ENCODE measurements around the gene TBC1D19. TPM values are rescaled to one million over a fixed set of nuclear protein-coding genes. Genes with fewer than 3 reads are reported as not detected.

The TBC1D19 gene
- polyA plus RNA-seq, 6 donors from 2014 or later, result 2.1 to 13.7 (median 3.7) TPM

DNA sequence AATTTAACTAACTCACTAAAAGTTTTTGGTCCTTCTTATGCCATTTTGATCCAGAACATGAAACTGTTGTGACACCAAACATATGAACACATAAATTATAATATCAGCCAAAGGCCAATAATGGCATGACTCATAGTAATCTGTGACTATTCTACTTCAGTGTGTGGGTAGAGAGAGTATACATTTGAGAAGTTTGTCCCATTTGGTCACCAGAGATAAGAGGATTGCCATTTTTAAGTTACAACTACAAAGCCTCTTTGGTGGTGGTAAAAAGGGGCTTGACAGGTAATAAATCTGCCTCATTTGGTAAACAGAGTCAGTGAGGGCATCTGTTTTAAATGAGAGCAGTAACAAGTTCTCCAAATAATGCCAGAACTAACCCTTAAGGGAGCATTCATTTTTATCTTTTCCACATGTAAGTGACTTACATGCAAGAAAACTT is 117.9 kb downstream of the TBC1D19 start:
- no peak overlapping the region for H3K4me3 Mint-ChIP-seq
- H3K9me3 Mint-ChIP-seq, result peaks cover 0 to 13% (median 6%) of the 10 kb centered on the region in 7 donors
- H3K27ac Mint-ChIP-seq, result no peak overlapping the region
- H3K4me1 Mint-ChIP-seq, result peaks cover 0 to 4% (median 0%) of the 10 kb centered on the region in 3 donors
- DNase-seq (no peak), ATAC-seq (ENCODE audit: low read depth in 2 of 2) (no peak)
- H3K36me3 Mint-ChIP-seq, result peaks cover 0 to 5% of the 10 kb centered on the region in 2 donors
- H3K27me3 Mint-ChIP-seq, result no peaks in the 10 kb centered on the region

DNA sequence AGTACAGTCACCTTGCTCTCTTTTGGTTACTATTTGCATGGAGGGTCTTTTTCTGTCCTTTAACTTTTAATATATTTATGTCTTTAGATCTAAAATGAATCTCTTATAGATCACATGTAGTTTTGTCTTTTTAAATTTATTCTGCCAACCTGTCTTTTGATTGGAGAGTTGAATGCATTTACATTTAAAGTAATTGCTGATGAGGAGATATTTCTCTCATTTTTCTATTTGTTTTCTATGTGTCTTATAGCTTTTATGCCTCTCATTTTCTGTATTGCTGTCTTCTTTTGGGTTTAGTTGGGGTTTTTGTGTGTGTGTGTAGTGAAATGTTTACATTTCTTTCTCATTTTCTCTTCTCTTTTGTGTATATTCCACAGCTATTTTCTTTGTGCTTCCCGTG is 123.5 kb downstream of the TBC1D19 start:
- Mint-ChIP-seq H3K27me3 (no peaks in the 10 kb centered on the region), H3K9me3 (peaks cover 4 to 13% (median 6%) of the 10 kb centered on the region in 7 donors), H3K27ac (no peak overlapping the region), H3K36me3 (peaks cover 10 to 11% of the 10 kb centered on the region in 2 donors), H3K4me3 (no peak overlapping the region), H3K4me1 (peaks cover 0 to 4% (median 0%) of the 10 kb centered on the region in 3 donors)
- ATAC-seq (ENCODE audit: low read depth in 2 of 2) (no peak), DNase-seq (no peak)

DNA sequence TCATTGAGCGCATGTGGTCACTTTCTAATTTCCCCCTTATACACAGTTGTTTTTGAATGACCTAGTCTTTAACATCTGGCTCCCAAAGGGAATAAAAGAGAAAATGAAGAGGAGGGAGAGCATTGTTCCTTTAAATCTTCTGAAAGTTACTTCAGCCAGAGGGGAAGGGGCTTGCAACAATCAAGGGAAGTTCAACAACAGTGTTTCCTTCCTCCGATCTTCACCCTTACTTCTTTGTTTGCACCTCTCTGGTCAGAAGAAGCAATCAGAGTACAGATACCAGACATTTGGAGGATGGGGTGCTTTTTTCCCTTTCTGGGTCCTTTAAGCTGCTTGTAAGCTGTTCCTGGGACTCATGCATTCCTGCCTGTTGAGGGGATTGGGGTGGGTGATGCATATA is 125.4 kb downstream of the TBC1D19 start:
- ATAC-seq (ENCODE audit: low read depth in 2 of 2), result no peak
- no peak overlapping the region for H3K27ac Mint-ChIP-seq

DNA sequence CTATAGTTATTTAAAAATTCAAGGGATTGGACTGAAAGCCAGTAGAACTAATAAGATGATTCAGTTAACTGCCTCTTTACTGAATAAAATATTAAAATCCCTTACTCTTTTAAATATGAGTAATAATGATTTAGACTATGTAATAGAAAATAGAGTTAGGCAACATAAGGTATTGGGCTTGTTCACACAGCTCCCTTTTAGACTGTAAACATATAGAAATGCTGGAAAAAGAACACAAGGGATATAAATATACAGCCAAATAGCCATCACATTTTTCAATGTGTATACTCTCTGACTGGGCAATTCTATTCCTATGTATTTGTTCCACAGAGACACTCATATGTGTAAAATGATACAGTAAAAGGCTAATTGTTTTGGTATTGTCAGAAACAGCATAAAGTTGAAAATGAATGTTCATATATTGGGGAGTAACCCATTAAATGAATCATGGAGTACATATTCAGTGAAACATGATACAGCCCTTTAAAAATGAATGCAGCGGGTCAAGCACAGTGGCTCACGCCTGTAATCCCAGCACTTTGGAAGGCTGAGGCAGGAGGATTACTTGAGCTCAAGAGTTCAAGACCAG is 129.8 kb downstream of the TBC1D19 start:
- DNase-seq (no peak), ATAC-seq (ENCODE audit: low read depth in 2 of 2) (no peak)
- H3K27ac Mint-ChIP-seq, result no peak overlapping the region
- no peak overlapping the region for H3K4me3 Mint-ChIP-seq
- peaks cover 2 to 6% of the 10 kb centered on the region in 2 donors for H3K36me3 Mint-ChIP-seq
- no peaks in the 10 kb centered on the region for H3K27me3 Mint-ChIP-seq
- no peaks in the 10 kb centered on the region for H3K4me1 Mint-ChIP-seq
- H3K9me3 Mint-ChIP-seq, result peaks cover 0 to 7% (median under 1%) of the 10 kb centered on the region in 7 donors

More for the DNA sequence above, 125.4 kb downstream of the TBC1D19 start:
- Mint-ChIP-seq H3K36me3 (peaks cover 10 to 11% of the 10 kb centered on the region in 2 donors), H3K9me3 (peaks cover 4 to 13% (median 6%) of the 10 kb centered on the region in 7 donors), H3K4me3 (no peak overlapping the region), H3K27me3 (no peaks in the 10 kb centered on the region), H3K4me1 (peaks cover 0 to 4% (median 0%) of the 10 kb centered on the region in 3 donors)
- no peak for DNase-seq

DNA sequence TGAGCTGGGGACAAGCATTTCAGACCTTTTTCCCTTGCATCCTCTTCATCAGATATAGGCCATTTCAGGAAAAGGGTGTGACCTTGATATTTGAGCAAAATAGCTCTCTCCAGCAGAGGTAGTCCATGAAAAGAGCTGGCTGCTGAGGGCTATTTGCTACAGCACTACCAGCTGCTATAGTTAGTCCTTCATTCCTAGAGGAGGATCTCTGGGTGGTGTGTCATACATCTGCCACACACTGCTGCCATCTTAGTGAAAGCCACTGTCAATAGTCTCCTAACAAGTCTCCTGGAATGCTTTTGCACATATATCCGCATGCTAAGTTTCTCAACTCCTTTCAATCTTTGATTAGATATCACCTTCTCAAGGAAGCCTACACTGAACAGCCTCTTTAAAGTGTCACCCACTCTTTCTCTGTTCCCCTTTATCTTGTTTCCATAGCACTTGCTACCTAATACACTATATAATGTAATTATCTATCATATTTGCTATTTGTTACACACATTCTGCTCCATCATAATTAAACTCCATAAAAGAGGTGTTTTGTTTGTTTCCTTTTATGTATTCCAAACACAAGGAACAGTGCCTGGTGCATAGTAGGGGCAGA is 131.9 kb downstream of the TBC1D19 start:
- H3K4me1 Mint-ChIP-seq, result no peaks in the 10 kb centered on the region
- H3K27me3 Mint-ChIP-seq, result no peaks in the 10 kb centered on the region
- no peak overlapping the region for H3K27ac Mint-ChIP-seq
- H3K4me3 Mint-ChIP-seq, result no peak overlapping the region
- DNase-seq (no peak), ATAC-seq (ENCODE audit: low read depth in 2 of 2) (no peak)
- H3K9me3 Mint-ChIP-seq, result peaks cover 0 to under 1% (median 0%) of the 10 kb centered on the region in 7 donors
- no peaks in the 10 kb centered on the region for H3K36me3 Mint-ChIP-seq

DNA sequence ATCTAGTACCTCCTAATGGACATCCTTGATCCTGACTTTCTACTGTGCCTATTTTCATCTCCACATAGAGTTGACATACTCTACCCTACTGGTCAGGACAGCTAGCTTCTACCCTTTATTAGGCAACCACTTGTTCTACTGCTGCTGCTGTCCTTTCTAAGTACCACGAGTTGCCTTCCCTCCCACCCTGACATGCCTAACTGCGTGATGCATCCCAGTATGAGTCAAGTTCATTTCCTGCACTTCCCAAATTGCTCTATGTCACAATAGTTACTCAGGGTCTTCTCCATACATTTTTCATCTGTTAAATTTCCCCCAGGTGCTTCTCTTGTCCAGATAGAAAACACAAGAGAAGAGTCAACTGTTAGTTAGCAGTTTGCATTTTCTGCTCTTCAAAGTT is 133.4 kb downstream of the TBC1D19 start:
- DNase-seq, result no peak
- H3K4me1 Mint-ChIP-seq, result no peaks in the 10 kb centered on the region
- no peak overlapping the region for H3K4me3 Mint-ChIP-seq
- H3K36me3 Mint-ChIP-seq, result peaks cover 0 to 8% of the 10 kb centered on the region in 2 donors
- no peaks in the 10 kb centered on the region for H3K9me3 Mint-ChIP-seq
- no peaks in the 10 kb centered on the region for H3K27me3 Mint-ChIP-seq
- H3K27ac Mint-ChIP-seq, result peak overlapping the region in 1 of 6 donors; percentile 16
- ATAC-seq (ENCODE audit: low read depth in 2 of 2), result no peak

DNA sequence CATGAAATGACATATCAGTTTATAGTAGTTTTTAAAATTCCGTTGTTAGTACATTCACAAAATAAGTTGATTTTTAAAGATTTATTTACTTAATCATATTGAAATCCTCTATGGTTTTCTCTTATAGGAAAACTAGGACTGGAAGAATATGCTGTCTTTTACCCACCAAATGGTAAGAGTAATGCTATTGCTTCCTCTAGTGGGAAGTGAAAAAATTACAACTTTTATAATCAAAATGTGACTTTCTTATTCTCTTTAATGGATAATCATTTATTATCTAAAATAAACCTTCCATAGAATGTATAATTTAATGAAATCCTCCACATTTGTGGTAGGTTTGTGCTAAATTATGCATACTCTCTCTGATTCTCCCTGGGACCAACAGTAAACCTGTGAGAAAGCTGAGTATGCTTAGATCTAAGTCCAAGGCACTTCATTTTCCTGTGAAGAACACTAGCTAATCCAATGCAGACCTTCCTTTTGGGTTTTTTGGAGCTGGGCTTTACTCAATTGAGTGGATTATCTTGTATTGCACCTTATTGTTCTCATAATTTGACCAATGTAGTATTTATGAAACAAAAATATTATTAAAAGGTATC is 136.2 kb downstream of the TBC1D19 start:
- no peak overlapping the region for H3K4me3 Mint-ChIP-seq
- no peaks in the 10 kb centered on the region for H3K9me3 Mint-ChIP-seq
- no peaks in the 10 kb centered on the region for H3K27me3 Mint-ChIP-seq
- H3K36me3 Mint-ChIP-seq, result peaks cover 0 to 8% of the 10 kb centered on the region in 2 donors
- H3K4me1 Mint-ChIP-seq, result peaks cover 0 to 13% (median 3%) of the 10 kb centered on the region in 3 donors
- DNase-seq (no peak), ATAC-seq (ENCODE audit: low read depth in 2 of 2) (no peak)
- H3K27ac Mint-ChIP-seq, result no peak overlapping the region

DNA sequence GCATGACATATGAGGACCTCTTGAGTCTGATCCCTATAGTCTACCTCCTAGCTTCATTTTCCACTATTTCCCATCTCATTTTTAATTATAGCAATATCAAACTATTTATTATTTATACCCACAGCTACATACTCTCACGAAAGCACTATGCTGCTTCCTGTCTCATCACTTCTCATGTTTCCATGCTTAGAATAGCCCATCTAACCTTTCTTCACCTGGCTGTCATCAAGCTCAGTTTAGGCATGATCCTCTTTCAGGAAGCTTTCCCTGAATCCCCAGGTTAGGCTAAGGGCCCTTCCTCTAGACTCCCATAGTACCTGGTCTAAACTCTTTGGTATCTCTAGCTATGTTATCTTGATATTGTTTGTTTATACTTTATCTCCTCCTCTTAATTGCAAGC is 137.8 kb downstream of the TBC1D19 start:
- DNase-seq, result no peak
- no peak overlapping the region for H3K4me3 Mint-ChIP-seq
- peaks cover 5 to 8% of the 10 kb centered on the region in 2 donors for H3K36me3 Mint-ChIP-seq
- H3K27ac Mint-ChIP-seq, result no peak overlapping the region
- H3K27me3 Mint-ChIP-seq, result no peaks in the 10 kb centered on the region
- H3K4me1 Mint-ChIP-seq, result peaks cover 0 to 13% (median 3%) of the 10 kb centered on the region in 3 donors
- no peaks in the 10 kb centered on the region for H3K9me3 Mint-ChIP-seq
- no peak for ATAC-seq (ENCODE audit: low read depth in 2 of 2)

DNA sequence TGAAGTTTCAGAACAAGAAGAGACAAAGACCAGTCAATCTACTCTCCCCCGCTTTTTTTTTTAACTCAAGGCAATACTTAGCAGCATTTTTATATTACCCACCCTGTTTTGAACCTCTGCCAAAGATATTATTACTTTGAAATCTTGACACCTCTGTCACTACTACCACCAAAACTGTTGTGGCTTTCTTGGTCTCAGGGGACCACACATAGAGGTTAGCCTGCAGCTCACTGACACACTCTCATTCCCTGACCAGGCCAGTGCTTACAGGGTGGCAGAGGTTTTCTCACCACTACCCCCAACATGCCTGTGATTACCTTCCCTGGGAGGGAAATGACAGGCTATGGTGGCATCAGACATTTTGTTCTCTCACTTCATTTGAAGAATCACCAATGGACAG is 139.3 kb downstream of the TBC1D19 start:
- H3K9me3 Mint-ChIP-seq, result no peaks in the 10 kb centered on the region
- peaks cover 0 to 13% (median 3%) of the 10 kb centered on the region in 3 donors for H3K4me1 Mint-ChIP-seq
- no peaks in the 10 kb centered on the region for H3K27me3 Mint-ChIP-seq
- peaks cover 5 to 8% of the 10 kb centered on the region in 2 donors for H3K36me3 Mint-ChIP-seq
- no peak overlapping the region for H3K4me3 Mint-ChIP-seq
- ATAC-seq (ENCODE audit: low read depth in 2 of 2) (peak in 1 of 2 donors; percentile 32), DNase-seq (no peak)
- H3K27ac Mint-ChIP-seq, result peak overlapping the region in 2 of 6 donors; percentile 36 to 78

DNA sequence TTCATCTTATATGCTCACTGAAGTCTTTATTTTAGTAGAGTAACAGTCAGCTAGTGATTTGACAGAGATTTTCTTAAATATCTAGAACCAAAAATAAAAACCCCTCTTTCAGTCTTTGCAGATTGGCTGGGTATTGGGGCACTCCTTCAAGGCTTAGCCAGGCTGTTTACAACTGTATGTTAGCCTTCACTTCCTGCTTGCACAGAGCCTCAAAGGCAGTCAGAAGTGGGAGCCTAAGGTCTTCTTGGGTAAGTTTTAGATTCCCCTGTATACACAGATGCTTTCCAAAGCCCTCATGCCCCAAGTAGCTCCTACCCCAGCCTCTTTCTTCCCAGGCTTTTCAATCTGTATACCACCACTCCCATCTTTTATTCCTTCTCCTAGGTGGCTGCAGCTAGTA is 140.7 kb downstream of the TBC1D19 start:
- Mint-ChIP-seq H3K4me3 (no peak overlapping the region), H3K36me3 (peaks cover 5 to 8% of the 10 kb centered on the region in 2 donors), H3K4me1 (peaks cover 0 to 13% (median 3%) of the 10 kb centered on the region in 3 donors), H3K27ac (peak overlapping the region in 1 of 6 donors; percentile 21), H3K27me3 (no peaks in the 10 kb centered on the region), H3K9me3 (no peaks in the 10 kb centered on the region)
- no peak for DNase-seq
- ATAC-seq (ENCODE audit: low read depth in 2 of 2), result no peak

DNA sequence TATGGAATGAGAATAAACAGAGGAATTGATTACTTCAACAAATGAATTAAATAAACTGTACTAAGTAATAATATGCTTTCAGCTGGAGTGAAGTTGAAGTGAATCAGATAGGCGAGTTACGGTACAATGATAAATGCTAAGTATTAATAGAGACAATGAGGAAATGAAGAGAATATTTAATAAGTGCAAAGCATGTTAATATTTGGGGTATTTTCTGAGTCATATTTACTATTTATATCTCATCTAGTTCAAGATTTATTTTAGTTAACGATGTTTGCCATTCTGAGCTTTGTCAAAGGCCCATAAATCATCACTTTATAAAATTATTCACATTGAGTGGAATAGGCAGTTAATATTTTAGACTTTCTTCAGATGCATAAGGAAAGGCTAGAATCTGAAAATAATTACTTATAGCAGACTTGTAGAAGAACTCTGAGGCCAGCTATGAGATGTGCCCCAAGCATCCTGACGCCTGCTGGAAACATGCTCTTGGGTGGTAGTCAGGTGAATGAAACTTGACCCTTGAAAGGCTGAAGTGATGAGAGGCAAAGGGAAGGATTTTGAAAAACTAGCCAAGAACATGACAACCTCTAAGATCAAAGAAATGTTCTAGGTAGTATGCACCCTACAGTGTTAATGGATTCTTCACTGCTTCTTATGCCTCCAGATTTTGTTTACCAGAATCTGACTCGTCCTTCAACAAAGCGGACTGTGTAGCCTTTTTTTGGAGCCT is 142.9 kb downstream of the TBC1D19 start:
- DNase-seq, result no peak
- peaks cover 0 to 10% of the 10 kb centered on the region in 2 donors for H3K36me3 Mint-ChIP-seq
- no peak overlapping the region for H3K27ac Mint-ChIP-seq
- no peak overlapping the region for H3K4me3 Mint-ChIP-seq
- H3K9me3 Mint-ChIP-seq, result no peaks in the 10 kb centered on the region
- no peak for ATAC-seq (ENCODE audit: low read depth in 2 of 2)
- H3K4me1 Mint-ChIP-seq, result peaks cover 0 to 13% (median 3%) of the 10 kb centered on the region in 3 donors
- H3K27me3 Mint-ChIP-seq, result no peaks in the 10 kb centered on the region

DNA sequence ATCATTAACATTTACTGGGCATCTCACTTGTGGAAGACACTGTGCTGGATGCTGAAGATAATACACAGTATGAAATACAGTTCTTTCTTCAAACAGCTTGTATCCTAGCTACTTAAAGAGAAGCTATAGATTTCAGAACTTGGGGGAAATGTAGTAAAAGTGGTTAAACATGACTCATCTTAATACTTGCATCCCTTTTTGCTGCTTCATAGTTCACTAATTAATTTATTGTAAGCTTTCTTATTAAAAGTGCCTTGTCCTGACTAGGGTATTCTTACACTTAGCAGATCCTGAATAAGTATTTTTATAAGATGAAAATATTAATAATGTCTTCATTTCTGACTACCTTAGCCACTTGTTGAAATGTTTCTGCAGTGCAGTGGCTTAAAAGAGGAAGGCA is 144.0 kb downstream of the TBC1D19 start:
- Mint-ChIP-seq H3K27me3 (no peaks in the 10 kb centered on the region), H3K27ac (no peak overlapping the region), H3K36me3 (peaks cover 0 to 10% of the 10 kb centered on the region in 2 donors), H3K4me3 (no peak overlapping the region), H3K4me1 (peaks cover 0 to 12% (median 3%) of the 10 kb centered on the region in 3 donors), H3K9me3 (no peaks in the 10 kb centered on the region)
- DNase-seq (no peak), ATAC-seq (ENCODE audit: low read depth in 2 of 2) (no peak)

DNA sequence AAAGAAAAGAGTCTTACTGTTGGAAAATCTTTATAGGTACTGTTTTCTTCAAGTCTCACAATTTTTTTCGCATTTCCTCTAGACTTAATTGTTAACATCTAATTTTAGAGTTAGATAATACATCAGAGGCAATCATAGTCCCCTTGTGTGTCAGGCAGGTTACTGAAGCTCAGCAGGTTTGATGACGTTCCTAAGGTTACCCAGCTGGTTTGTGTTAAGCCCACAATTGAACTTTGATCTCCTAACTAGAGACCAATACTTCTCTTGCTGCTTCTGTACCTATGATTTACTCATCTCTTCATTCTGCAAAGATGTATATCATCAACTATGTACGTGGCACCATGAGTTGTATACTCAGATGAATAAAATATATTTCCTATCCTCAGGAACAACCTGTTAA is 145.1 kb downstream of the TBC1D19 start:
- no peaks in the 10 kb centered on the region for H3K9me3 Mint-ChIP-seq
- H3K27me3 Mint-ChIP-seq, result no peaks in the 10 kb centered on the region
- DNase-seq, result no peak
- peaks cover 0 to 10% of the 10 kb centered on the region in 2 donors for H3K36me3 Mint-ChIP-seq
- H3K4me1 Mint-ChIP-seq, result peaks cover 0 to under 1% (median 0%) of the 10 kb centered on the region in 3 donors
- ATAC-seq (ENCODE audit: low read depth in 2 of 2), result no peak
- H3K4me3 Mint-ChIP-seq, result no peak overlapping the region
- H3K27ac Mint-ChIP-seq, result peak overlapping the region in 1 of 6 donors; percentile 18
